Heart left ventricle (tissue), 13 donors: ENCODE measurements around the gene CCDC28B.

Experiments
- POLR2A ChIP-seq, 2 donors: fragments of 450-650 bp; IDR thresholded peaks; one replicate each; pipeline ENCODE4 v1.6.1; 2017; ENCODE audit warnings: antibody characterized with exemption in 2 of 2, mild to moderate bottlenecking in 2 of 2, moderate library complexity in 2 of 2
- TF ChIP-seq, protein P1 (sequence below), 12 donors: fragments of 200-600 bp; sonication (generic) in 4 of 12; IDR thresholded peaks; one replicate each; pipeline versions ENCODE4 v1.5.0 to v1.8.0; 2018 to 2022; ENCODE audit warnings: antibody characterized with exemption in 12 of 12, mild to moderate bottlenecking in 5 of 12
- donor health status: ischemic (EF 13 %, LVEDD 7.1; RV severe dilation, severe dysfunction).
- donor health status: DM: no; HTN: yes; CAD: no.
- donor health status: DM: no; HTN: no; CAD: no.
- donor health status: ischemic (EF 25% LVEDD 6.9; RV normal size, moderate dysfunction).
- donor health status: ischemic (EF 25% LVEDD 5.7; RV mildly dilated, moderate dysfunction).
- donor health status: ischemic (EF 35%, LVEDD 5.7; RV mildly dilated, moderate dysfunction).
- donor health status: nonischemic (EF 11% LVEDD 7.7; RV severe dilation, severe dysfunction).
- donor health status: DM: yes; HTN: yes; CAD: no.
- donor health status: PGD.
- donor health status: ischemic (EF 29% LVEDD 5.4; RV normal size, mild dysfunction).
- donor health status: nonischemic (EF 23%, LVEDD 6.1; RV moderate dilation, normal function).

DNA sequence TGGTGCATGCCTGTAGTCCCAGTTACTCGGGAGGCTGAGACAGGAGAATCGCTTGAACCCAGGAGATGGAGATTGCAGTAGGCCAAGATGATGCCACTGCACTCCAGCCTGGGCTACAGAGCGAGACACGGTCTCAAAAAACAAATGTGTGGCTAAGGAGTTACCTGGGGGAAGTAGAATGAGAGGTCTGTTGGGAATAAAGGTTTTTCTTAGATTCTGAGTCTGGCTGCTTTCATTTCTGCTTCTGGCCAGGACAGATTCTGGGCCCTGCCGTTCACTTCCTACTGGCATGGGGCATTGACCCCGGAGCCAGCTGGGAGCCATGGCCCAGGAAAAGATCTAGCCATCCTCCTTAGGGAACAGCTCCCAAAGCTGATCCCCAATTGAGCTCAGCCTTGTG lies 8.1 kb downstream of the CCDC28B start:
- TF ChIP-seq, protein P1, sequence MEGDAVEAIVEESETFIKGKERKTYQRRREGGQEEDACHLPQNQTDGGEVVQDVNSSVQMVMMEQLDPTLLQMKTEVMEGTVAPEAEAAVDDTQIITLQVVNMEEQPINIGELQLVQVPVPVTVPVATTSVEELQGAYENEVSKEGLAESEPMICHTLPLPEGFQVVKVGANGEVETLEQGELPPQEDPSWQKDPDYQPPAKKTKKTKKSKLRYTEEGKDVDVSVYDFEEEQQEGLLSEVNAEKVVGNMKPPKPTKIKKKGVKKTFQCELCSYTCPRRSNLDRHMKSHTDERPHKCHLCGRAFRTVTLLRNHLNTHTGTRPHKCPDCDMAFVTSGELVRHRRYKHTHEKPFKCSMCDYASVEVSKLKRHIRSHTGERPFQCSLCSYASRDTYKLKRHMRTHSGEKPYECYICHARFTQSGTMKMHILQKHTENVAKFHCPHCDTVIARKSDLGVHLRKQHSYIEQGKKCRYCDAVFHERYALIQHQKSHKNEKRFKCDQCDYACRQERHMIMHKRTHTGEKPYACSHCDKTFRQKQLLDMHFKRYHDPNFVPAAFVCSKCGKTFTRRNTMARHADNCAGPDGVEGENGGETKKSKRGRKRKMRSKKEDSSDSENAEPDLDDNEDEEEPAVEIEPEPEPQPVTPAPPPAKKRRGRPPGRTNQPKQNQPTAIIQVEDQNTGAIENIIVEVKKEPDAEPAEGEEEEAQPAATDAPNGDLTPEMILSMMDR (IDR thresholded peaks at IDR 0.05), result no peak
- no peak for TF ChIP-seq POLR2A (IDR thresholded peaks at IDR 0.05)
